Esophagus muscularis mucosa (tissue), 3 donors: ENCODE data around the gene DSCAM.

Experiments used
- CTCF ChIP-seq, 3 experiments: fragments of 200-600 bp in 2 of 3; fragments of 450-650 bp in 1 of 3; sonication (generic) in 2 of 3; IDR thresholded peaks; one replicate each; pipeline ENCODE4 v1.5.1; 2017 to 2019; ENCODE audit warnings: antibody characterized with exemption in 3 of 3, mild to moderate bottlenecking in 2 of 3, moderate library complexity in 1 of 3
- POLR2A ChIP-seq: fragments of 450-650 bp; IDR thresholded peaks from one replicate; pipeline ENCODE4 v1.6.1; 2017; ENCODE audit warnings: antibody characterized with exemption, moderate library complexity, mild to moderate bottlenecking, low read depth
- POLR2AphosphoS5 ChIP-seq, 2 donors: sonication (generic); formaldehyde crosslinking; IDR thresholded peaks; one replicate each; pipeline ENCODE4 v1.6.1; 2017; ENCODE audit warnings: antibody characterized with exemption in 2 of 2

DNA sequence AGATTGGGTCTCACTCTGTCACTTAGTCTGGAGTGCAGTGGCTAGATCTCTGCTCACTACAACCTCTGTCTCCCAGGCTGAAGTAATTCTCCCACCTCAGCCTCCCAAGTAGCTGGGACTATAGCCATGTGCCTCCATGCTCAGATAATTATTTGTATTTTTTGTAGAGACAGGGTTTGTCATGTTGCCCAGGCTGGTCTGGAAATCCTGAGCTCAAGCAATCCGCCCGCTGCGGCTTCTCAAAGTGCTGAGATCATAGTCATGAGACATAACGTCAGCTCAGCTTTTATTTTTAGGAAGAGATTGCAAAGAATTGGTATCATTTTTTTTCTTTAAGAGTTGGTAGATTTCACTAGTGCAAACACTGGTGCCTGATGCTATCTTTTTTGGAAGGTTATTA, 244.9 kb downstream of the DSCAM start:
- TF ChIP-seq POLR2A (no peak), CTCF (IDR thresholded peaks at IDR 0.05) (no peak), POLR2AphosphoS5 (IDR thresholded peaks at IDR 0.05) (no peak)
